IPS-18c (cell line): Measurements from ENCODE around the gene SEC16A.
"Not testable (repeated sequence)": the region's sequence is repeated elsewhere in the genome, so short reads cannot be mapped to it uniquely, and the experiment has no call there.

Experiments used
- H3K4me3 ChIP-seq: 2 replicates; pipeline ENCODE4 v1.7.0; 2013; ENCODE audit warnings: low read depth, mild to moderate bottlenecking, low read length, moderate library complexity; ENCODE audit not compliant: insufficient read depth
- H3K9me3 ChIP-seq: one replicate; pipeline ENCODE4 v1.6.1; 2013; ENCODE audit warnings: mild to moderate bottlenecking, low read length, moderate library complexity; ENCODE audit not compliant: control insufficient read depth, insufficient read depth

The SEC16A gene

GRCh38 chr9:136405904-136406303, 76.9 kb downstream of the SEC16A start:
- not testable (repeated sequence) for H3K4me3 ChIP-seq, H3K9me3 ChIP-seq

- H3K9me3 ChIP-seq: peaks cover 2% of the 10 kb centered on the region
- H3K4me3 ChIP-seq: no peak overlapping the region
Measured at GRCh38 chr9:136405481-136405880, 77.4 kb downstream of the SEC16A start.

- Histone ChIP-seq H3K4me3 (no peak overlapping the region), H3K9me3 (peaks cover 2% of the 10 kb centered on the region)
Measured at GRCh38 chr9:136404801-136405136, 78.1 kb downstream of the SEC16A start.

GRCh38 chr9:136403915-136404800, 78.7 kb downstream of the SEC16A start:
- H3K4me3 ChIP-seq: no peak overlapping the region
- peaks cover 2% of the 10 kb centered on the region for H3K9me3 ChIP-seq

- no peak overlapping the region for H3K4me3 ChIP-seq
- peaks cover 2% of the 10 kb centered on the region for H3K9me3 ChIP-seq
Measured at GRCh38 chr9:136403538-136403914, 79.3 kb downstream of the SEC16A start.

GRCh38 chr9:136402067-136402466, 80.8 kb downstream of the SEC16A start:
- H3K9me3 ChIP-seq: peaks cover 2% of the 10 kb centered on the region
- no peak overlapping the region for H3K4me3 ChIP-seq

GRCh38 chr9:136401173-136401922, 81.5 kb downstream of the SEC16A start:
- H3K9me3 ChIP-seq: no peaks in the 10 kb centered on the region
- H3K4me3 ChIP-seq: no peak overlapping the region

GRCh38 chr9:136400038-136400834, 82.6 kb downstream of the SEC16A start, which contains the start of gene SNAPC4:
Gene SNAPC4, minus strand, starts transcription at chr9:136400170. Its CDS starts 1,742 bp downstream, at chr9:136398428.
- H3K9me3 ChIP-seq: no peaks in the 10 kb centered on the region

GRCh38 chr9:136399176-136400037, 83.4 kb downstream of the SEC16A start:
- H3K4me3 ChIP-seq: peak overlapping the region; percentile 87
- no peaks in the 10 kb centered on the region for H3K9me3 ChIP-seq

More at GRCh38 chr9:136400038-136400834, 82.6 kb downstream of the SEC16A start, which contains the start of gene SNAPC4:
- peak within 1 kb of the TSS; percentile 87 for H3K4me3 ChIP-seq

- Histone ChIP-seq H3K4me3 (no peak overlapping the region; the same call in 1 of the 2 replicates), H3K9me3 (no peaks in the 10 kb centered on the region)
Measured at GRCh38 chr9:136398286-136398685, 84.6 kb downstream of the SEC16A start.

GRCh38 chr9:136397643-136398042, 85.2 kb downstream of the SEC16A start:
- Histone ChIP-seq H3K9me3 (no peaks in the 10 kb centered on the region), H3K4me3 (no peak overlapping the region)

GRCh38 chr9:136396219-136396515, 86.7 kb downstream of the SEC16A start:
- Histone ChIP-seq H3K4me3 (no peak overlapping the region), H3K9me3 (no peaks in the 10 kb centered on the region)

GRCh38 chr9:136395345-136396218, 87.3 kb downstream of the SEC16A start:
- Histone ChIP-seq H3K9me3 (no peaks in the 10 kb centered on the region), H3K4me3 (no peak overlapping the region)

GRCh38 chr9:136395020-136395340, 87.9 kb downstream of the SEC16A start:
- Histone ChIP-seq H3K9me3 (no peaks in the 10 kb centered on the region), H3K4me3 (no peak overlapping the region)

GRCh38 chr9:136394312-136395019, 88.4 kb downstream of the SEC16A start:
- Histone ChIP-seq H3K9me3 (no peaks in the 10 kb centered on the region), H3K4me3 (no peak overlapping the region)
